Mucosa of rectum (tissue), 2 donors: ENCODE measurements around the gene EEF1AKMT1.

Experiments
- H3K27ac ChIP-seq, 2 donors: one replicate each; pipeline ENCODE4 v1.7.0; 2013; ENCODE audit warnings: inconsistent platforms in 2 of 2, low read depth in 2 of 2, low read length in 2 of 2
- H3K27me3 ChIP-seq, 2 donors: one replicate each; pipeline ENCODE4 v1.7.0; 2013; ENCODE audit warnings: low read length in 2 of 2; ENCODE audit not compliant: control insufficient read depth in 2 of 2, insufficient read depth in 2 of 2
- H3K36me3 ChIP-seq, 2 donors: one replicate each; pipeline ENCODE4 v1.7.0; 2013; ENCODE audit warnings: low read length in 2 of 2; ENCODE audit not compliant: control insufficient read depth in 2 of 2, insufficient read depth in 2 of 2
- H3K4me1 ChIP-seq, 2 donors: one replicate each; pipeline ENCODE4 v1.7.0; 2013; ENCODE audit warnings: low read length in 2 of 2, mild to moderate bottlenecking in 1 of 2; ENCODE audit not compliant: control insufficient read depth in 2 of 2, insufficient read depth in 2 of 2
- H3K4me3 ChIP-seq, 2 donors: one replicate each; pipeline ENCODE4 v1.7.0; 2013; ENCODE audit warnings: low read length in 2 of 2
- H3K9ac ChIP-seq, 2 donors: one replicate each; pipeline ENCODE4 v1.7.0; 2013; ENCODE audit warnings: low read length in 2 of 2, low read depth in 1 of 2, mild to moderate bottlenecking in 1 of 2
- H3K9me3 ChIP-seq, 2 donors: one replicate each; pipeline ENCODE4 v1.7.0; 2013; ENCODE audit warnings: low read length in 2 of 2; ENCODE audit not compliant: control insufficient read depth in 2 of 2
- donor health status: healthy.
- donor health status: Normal muscosa, but diverticular disease.

EEF1AKMT1 gene, protein sequence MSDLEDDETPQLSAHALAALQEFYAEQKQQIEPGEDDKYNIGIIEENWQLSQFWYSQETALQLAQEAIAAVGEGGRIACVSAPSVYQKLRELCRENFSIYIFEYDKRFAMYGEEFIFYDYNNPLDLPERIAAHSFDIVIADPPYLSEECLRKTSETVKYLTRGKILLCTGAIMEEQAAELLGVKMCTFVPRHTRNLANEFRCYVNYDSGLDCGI

DNA sequence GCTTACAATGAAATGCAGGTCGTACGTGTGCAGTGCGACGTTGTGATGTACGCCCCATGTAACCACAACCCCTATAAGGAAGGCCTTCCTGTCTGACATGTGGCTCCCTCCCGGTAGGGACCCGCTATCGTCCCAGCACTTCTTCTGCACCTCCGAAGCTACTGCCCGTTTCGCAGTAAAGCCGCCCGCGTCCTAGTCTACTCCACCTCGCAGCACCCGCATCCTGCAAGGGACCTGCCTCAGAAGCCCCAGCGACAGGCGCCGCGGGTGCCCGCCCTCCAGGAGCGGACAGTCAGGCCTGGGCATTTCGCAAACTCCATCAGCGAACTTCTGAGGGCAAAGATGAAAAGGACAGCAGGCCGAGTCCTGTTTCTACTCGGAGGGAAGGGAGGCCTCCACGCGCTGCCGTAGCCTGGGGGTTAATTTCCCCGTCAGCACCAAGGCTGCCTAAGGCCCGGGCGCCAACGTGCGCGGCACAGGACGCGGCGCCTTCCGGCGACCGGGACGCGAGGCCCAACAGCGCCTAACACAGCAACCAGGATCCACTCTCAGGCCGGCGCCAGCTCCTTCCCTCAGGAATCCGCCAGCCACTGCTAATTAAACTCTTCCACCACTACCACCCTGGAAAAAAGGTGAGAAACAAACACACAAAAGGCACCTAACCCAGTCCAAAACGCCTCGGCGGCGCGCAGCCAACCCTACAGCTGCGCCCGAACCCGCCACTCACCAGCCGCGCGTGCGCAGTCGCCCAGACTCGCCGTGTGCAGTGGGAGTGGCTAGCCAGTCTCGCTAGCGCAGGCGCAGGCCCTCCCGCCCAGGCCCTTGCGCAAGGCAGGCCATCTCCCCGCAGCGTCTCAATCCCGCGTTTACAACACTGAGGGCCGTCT is at the start of gene EEF1AKMT1:
TSS of gene EEF1AKMT1 (minus strand) at position 768 of the 887 bp plus-strand sequence. CDS start 16,363 bp downstream, outside the sequence.
- Histone ChIP-seq H3K4me1 (peaks cover 4 to 7% of the 10 kb centered on the region in 2 donors), H3K27ac (peak within 1 kb of the TSS; percentile 90 to 93), H3K4me3 (peak within 1 kb of the TSS; percentile 78 to 92), H3K9me3 (no peaks in the 10 kb centered on the region), H3K36me3 (peaks cover 0 to 4% of the 10 kb centered on the region in 2 donors), H3K9ac (peak within 1 kb of the TSS; percentile 90 to 92), H3K27me3 (no peaks in the 10 kb centered on the region)

DNA sequence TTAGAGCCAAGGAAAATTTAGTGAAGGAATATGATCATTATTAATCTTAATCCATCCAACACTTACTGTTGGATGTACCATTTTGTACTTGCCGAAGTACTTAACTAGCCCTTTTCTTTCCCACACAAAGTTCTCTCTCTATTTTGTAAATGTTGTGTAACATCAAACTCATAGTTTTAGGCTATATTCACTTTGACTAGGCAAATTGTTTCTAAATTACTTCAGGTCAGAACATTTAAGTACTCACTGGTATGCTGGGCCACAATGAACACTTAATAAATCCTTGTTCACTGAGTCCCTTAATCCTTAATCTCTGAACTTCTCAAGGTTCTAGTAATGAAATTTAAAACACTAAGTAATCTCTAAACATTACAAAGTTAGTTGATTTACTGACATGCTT is 49.3 kb upstream of the EEF1AKMT1 start:
- peaks cover 0 to 2% of the 10 kb centered on the region in 2 donors for H3K36me3 ChIP-seq
- H3K27me3 ChIP-seq, result no peaks in the 10 kb centered on the region
- no peak overlapping the region for H3K9ac ChIP-seq
- no peaks in the 10 kb centered on the region for H3K9me3 ChIP-seq
- H3K27ac ChIP-seq, result no peak overlapping the region
- H3K4me3 ChIP-seq, result no peak overlapping the region
- H3K4me1 ChIP-seq, result no peaks in the 10 kb centered on the region

DNA sequence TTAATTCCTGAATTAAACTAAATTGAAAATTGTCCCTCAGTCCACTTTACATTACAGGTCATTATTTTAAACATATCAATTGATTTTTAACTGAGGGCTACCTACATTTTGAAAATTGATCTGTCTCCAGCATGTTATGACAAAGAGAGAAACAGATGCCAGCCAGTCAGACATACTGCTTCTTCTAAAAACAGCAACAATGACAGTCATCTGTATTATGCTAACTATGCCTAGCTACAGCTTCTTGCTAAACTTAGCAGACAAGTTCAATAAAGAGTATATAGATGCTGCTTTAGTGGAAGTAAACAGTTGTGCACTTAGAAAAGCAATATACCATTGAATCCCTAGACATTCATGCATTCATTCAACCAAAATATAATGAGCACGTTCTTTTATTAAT is 48.6 kb upstream of the EEF1AKMT1 start:
- Histone ChIP-seq H3K4me3 (no peak overlapping the region), H3K27ac (no peak overlapping the region), H3K9me3 (no peaks in the 10 kb centered on the region), H3K27me3 (no peaks in the 10 kb centered on the region), H3K9ac (no peak overlapping the region), H3K36me3 (peaks cover 0 to 2% of the 10 kb centered on the region in 2 donors), H3K4me1 (no peaks in the 10 kb centered on the region)

- H3K27ac ChIP-seq, result no peak overlapping the region
- H3K9me3 ChIP-seq, result no peaks in the 10 kb centered on the region
- H3K4me3 ChIP-seq, result no peak overlapping the region
- H3K36me3 ChIP-seq, result peaks cover 0 to 2% of the 10 kb centered on the region in 2 donors
- H3K9ac ChIP-seq, result no peak overlapping the region
- H3K4me1 ChIP-seq, result no peaks in the 10 kb centered on the region
- H3K27me3 ChIP-seq, result no peaks in the 10 kb centered on the region
These were observed 46.0 kb upstream of the EEF1AKMT1 start for GRCh38 chr13:20819715-20820114.

DNA sequence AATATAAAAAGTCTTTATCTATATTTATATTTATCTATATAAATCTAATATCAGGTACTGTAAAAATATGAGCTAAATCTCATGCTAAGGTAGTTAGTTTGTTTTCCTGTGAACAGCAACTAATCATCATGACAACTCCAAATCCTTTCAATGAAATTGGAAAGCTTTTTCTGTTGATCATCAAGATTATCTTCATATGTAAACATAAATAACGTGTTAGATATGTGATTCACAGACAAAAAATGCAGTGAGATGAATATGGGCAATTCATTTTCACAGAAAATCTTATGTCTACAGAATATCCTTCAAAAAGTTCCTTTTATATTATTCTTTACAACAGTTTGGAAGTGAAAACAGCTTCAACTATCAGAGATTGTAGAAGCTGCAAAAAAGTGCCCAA is 41.7 kb upstream of the EEF1AKMT1 start:
- no peak overlapping the region for H3K9ac ChIP-seq
- peaks cover 0 to 2% of the 10 kb centered on the region in 2 donors for H3K36me3 ChIP-seq
- no peaks in the 10 kb centered on the region for H3K27me3 ChIP-seq
- no peaks in the 10 kb centered on the region for H3K4me1 ChIP-seq
- no peak overlapping the region for H3K4me3 ChIP-seq
- no peaks in the 10 kb centered on the region for H3K9me3 ChIP-seq
- H3K27ac ChIP-seq, result no peak overlapping the region

DNA sequence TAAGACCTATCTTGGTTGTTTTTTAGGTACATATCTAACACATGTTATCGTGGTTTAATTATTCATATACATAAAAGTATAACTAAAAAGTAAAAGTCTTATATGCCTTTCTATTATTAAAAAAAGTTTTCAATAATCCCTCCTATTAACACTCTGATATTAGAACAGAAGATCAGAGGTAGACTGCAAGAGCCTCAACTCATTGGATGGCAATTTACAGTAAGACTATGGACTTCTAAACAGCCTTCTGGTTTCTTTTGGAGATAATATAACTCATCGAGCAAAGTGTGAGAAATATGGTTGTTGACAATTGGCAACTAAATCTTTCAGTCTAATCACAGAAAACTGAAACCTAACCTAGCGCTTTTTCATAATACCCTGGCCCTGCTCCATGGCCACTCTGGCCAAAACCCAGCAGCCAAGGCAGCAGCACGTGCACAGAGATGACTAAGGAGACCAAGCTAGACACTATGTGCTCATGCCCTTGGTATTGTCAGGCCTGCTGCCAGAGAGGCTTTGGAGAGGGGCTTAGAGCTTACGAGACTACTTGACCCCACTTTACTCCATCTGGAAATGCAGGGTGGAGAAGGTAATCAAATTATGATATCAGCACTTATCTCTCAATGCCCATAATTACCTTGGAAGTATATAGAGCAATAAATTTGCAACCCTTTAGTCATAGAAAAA is 40.6 kb upstream of the EEF1AKMT1 start:
- Histone ChIP-seq H3K36me3 (peaks cover 5 to 6% of the 10 kb centered on the region in 2 donors), H3K9me3 (no peaks in the 10 kb centered on the region), H3K4me1 (no peaks in the 10 kb centered on the region), H3K4me3 (no peak overlapping the region), H3K27ac (no peak overlapping the region), H3K27me3 (no peaks in the 10 kb centered on the region), H3K9ac (no peak overlapping the region)

GRCh38 chr13:20812890-20813289 is 39.1 kb upstream of the EEF1AKMT1 start:
- H3K27ac ChIP-seq, result no peak overlapping the region
- no peak overlapping the region for H3K4me3 ChIP-seq
- H3K9ac ChIP-seq, result no peak overlapping the region
- no peaks in the 10 kb centered on the region for H3K9me3 ChIP-seq
- H3K36me3 ChIP-seq, result peaks cover 18 to 19% of the 10 kb centered on the region in 2 donors
- H3K4me1 ChIP-seq, result no peaks in the 10 kb centered on the region
- no peaks in the 10 kb centered on the region for H3K27me3 ChIP-seq

DNA sequence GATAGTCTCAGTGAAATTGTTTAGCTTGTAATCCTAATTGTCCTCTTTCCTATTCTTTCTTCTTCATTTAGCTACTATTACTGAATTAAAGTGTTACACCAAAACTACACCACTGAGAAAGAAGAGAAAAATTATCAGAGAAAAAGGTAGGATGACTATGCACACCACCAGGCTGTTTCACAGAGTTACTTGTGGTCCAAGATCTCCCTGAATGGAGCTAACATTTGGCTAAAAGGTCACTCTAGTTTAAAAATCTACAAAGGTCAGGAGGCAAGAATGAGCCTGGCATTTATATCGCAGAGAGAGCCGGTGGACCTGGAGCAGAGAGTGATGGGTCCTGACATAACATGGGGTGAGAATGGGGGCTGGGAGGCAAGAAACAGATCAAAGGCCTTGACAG is 37.0 kb upstream of the EEF1AKMT1 start:
- no peak overlapping the region for H3K9ac ChIP-seq
- no peak overlapping the region for H3K4me3 ChIP-seq
- no peaks in the 10 kb centered on the region for H3K27me3 ChIP-seq
- H3K4me1 ChIP-seq, result no peaks in the 10 kb centered on the region
- H3K27ac ChIP-seq, result no peak overlapping the region
- peaks cover 25% of the 10 kb centered on the region in 2 donors for H3K36me3 ChIP-seq
- H3K9me3 ChIP-seq, result no peaks in the 10 kb centered on the region

DNA sequence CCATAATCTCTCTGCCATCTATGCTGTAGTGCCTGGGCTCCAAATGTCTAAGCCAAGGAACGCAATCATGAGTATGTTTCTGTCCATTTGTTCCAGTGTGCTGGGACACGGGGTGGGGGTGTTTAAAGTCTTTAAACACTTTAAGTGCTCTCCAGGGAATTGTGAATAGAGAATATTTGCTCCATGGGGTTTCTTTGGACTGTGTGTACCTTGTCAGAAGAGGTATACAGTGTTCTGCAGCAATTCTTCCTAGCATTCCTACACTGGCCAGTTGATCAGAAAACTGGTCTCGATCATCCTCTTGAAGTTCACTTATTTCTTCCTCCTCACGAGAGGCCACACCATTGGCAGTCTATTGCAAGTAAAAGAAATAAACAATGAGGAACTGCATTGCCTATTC is 35.1 kb upstream of the EEF1AKMT1 start:
- H3K9me3 ChIP-seq, result no peaks in the 10 kb centered on the region
- H3K27me3 ChIP-seq, result no peaks in the 10 kb centered on the region
- H3K27ac ChIP-seq, result no peak overlapping the region
- H3K36me3 ChIP-seq, result peaks cover 23 to 25% of the 10 kb centered on the region in 2 donors
- no peak overlapping the region for H3K9ac ChIP-seq
- H3K4me3 ChIP-seq, result no peak overlapping the region
- H3K4me1 ChIP-seq, result no peaks in the 10 kb centered on the region
